OCI-LY7 (cell line): Measurements from ENCODE around the gene C22orf42. TPM values are rescaled to one million over a fixed set of nuclear protein-coding genes. Genes with fewer than 3 reads are reported as not detected.
A peak's percentile ranks its signal among the peaks of the same experiment; 100 is the strongest.

Experiments
- BruUV-seq: library from RNA; stranded (reverse); fragments of 400-500 nt; replicated peaks from 2 replicates; lab custom pipeline; 2021; lab: Mats Ljungman, UMichigan
- CTCF ChIA-PET: fragments of 300-600 bp; sonication (Branson Sonifier 250); formaldehyde crosslinking; loops from one replicate; lab custom pipeline; 2022; ENCODE audit warnings: antibody characterized with exemption; ENCODE audit not compliant: unreplicated experiment; lab: Charles Lee
- POLR2A ChIA-PET: fragments of 300-600 bp; sonication (Branson Sonifier 250); formaldehyde crosslinking; loops from one replicate; lab custom pipeline; 2022; ENCODE audit warnings: antibody characterized with exemption; lab: Charles Lee
- DNase-seq: peaks from one replicate; pipeline ENCODE4 v3.0.0-alpha.2; 2015; ENCODE audit warnings: low spot score
- H2AFZ ChIP-seq: fragments of 200-600 bp; sonication (generic), shearing (Covaris generic); 2 replicates; pipeline ENCODE4 v1.6.1; 2014; ENCODE audit warnings: mild to moderate bottlenecking, antibody characterized with exemption, low read length, moderate library complexity
- H3K27ac ChIP-seq: fragments of 200-600 bp; sonication (generic); 2 replicates; pipeline ENCODE4 v1.5.1; 2014; ENCODE audit warnings: mixed run types, low read depth, mild to moderate bottlenecking, moderate library complexity, low read length, inconsistent platforms; ENCODE audit not compliant: poor library complexity, severe bottlenecking
- H3K36me3 ChIP-seq: fragments of 200-600 bp; sonication (generic); 2 replicates; pipeline ENCODE4 v1.6.1; 2014; ENCODE audit warnings: mild to moderate bottlenecking, antibody characterized with exemption, low read length, moderate library complexity, mixed read lengths; ENCODE audit not compliant: insufficient read depth
- H3K4me1 ChIP-seq: fragments of 200-600 bp; sonication (generic); 2 replicates; pipeline ENCODE4 v1.5.1; 2014; ENCODE audit warnings: mild to moderate bottlenecking, low read length; ENCODE audit not compliant: insufficient read depth, poor library complexity, severe bottlenecking
- H3K4me2 ChIP-seq: fragments of 200-600 bp; sonication (generic); 2 replicates; pipeline ENCODE4 v1.6.1; 2014; ENCODE audit warnings: mild to moderate bottlenecking, low read length
- H3K4me3 ChIP-seq: fragments of 200-600 bp; sonication (generic); 2 replicates; pipeline ENCODE4 v1.5.1; 2014; ENCODE audit warnings: mild to moderate bottlenecking, low read depth, low read length; ENCODE audit not compliant: poor library complexity, severe bottlenecking
- H3K79me2 ChIP-seq: fragments of 200-600 bp; sonication (generic); 2 replicates; pipeline ENCODE4 v1.6.1; 2016; ENCODE audit warnings: low read depth, mild to moderate bottlenecking, low read length, moderate library complexity, mixed read lengths; ENCODE audit not compliant: insufficient read depth
- H3K9me2 ChIP-seq: fragments of 200-600 bp; sonication (generic); 2 replicates; pipeline ENCODE4 v1.6.1; 2016; ENCODE audit warnings: mild to moderate bottlenecking, low read length, mixed read lengths; ENCODE audit not compliant: insufficient read depth
- H3K9me3 ChIP-seq: fragments of 200-600 bp; sonication (generic); 2 replicates; pipeline ENCODE4 v1.6.1; 2014; ENCODE audit warnings: mild to moderate bottlenecking, mixed run types, low read length, mixed read lengths
- H4K20me1 ChIP-seq: fragments of 200-600 bp; sonication (generic); 2 replicates; pipeline ENCODE4 v1.6.1; 2014; ENCODE audit warnings: mild to moderate bottlenecking, antibody characterized with exemption, low read length, moderate library complexity, mixed read lengths; ENCODE audit not compliant: insufficient read depth
- EZH2phosphoT487 ChIP-seq: fragments of 200-600 bp; sonication (generic); IDR thresholded peaks from 2 replicates; pipeline ENCODE4 v1.6.1; 2018; ENCODE audit warnings: low read depth, borderline replicate concordance, mild to moderate bottlenecking, mixed run types, antibody characterized with exemption, low read length, moderate library complexity, mixed read lengths
- intact Hi-C: fragments of 100-400 bp; cut with micrococcal nuclease; formaldehyde crosslinking; loops from one replicate; pipeline ENCODE4 v1.10.0; 2022; ENCODE audit not compliant: unreplicated experiment
- total RNA-seq, 2 experiments: library from RNA; depleted of rRNA in 1 of 2; stranded (reverse); fragments of >200 nt in 1 of 2; shearing (Covaris generic) in 1 of 2; gene quantifications; 2 replicates each; pipeline ENCODE4 v1.2.3, GENCODE V29; 2014 to 2022
- TF ChIP-seq, protein P1 (sequence below): fragments of 200-600 bp; sonication (generic); conservative IDR thresholded peaks from 2 replicates; pipeline ENCODE4 v1.5.1; 2014; ENCODE audit warnings: mild to moderate bottlenecking, antibody characterized with exemption, low read length, moderate library complexity, mixed read lengths

C22orf42 gene
- total RNA-seq, 2 experiments from 2014 or later = not detected

- H4K20me1 ChIP-seq = no peaks in the 10 kb centered on the region
- POLR2A ChIA-PET = interaction anchor here (0.6 kb wide), 1 partner anchor 1077 kb away, joined by 3 read pairs; no protein-coding TSS in a partner anchor
- no peak overlapping the region for H3K27ac ChIP-seq
- no peaks in the 10 kb centered on the region for H3K9me3 ChIP-seq
- peak; percentile 4 for DNase-seq
- no TSS peak for BruUV-seq
- no peak overlapping the region for H3K4me2 ChIP-seq
- no peak overlapping the region for H3K4me3 ChIP-seq
- H3K36me3 ChIP-seq = no peaks in the 10 kb centered on the region
- H3K4me1 ChIP-seq = no peaks in the 10 kb centered on the region
- no peak overlapping the region for H2AFZ ChIP-seq
- intact Hi-C loops = no loop called here
- no peaks in the 10 kb centered on the region for H3K9me2 ChIP-seq
- no peak for TF ChIP-seq EZH2phosphoT487
- TF ChIP-seq, protein P1, sequence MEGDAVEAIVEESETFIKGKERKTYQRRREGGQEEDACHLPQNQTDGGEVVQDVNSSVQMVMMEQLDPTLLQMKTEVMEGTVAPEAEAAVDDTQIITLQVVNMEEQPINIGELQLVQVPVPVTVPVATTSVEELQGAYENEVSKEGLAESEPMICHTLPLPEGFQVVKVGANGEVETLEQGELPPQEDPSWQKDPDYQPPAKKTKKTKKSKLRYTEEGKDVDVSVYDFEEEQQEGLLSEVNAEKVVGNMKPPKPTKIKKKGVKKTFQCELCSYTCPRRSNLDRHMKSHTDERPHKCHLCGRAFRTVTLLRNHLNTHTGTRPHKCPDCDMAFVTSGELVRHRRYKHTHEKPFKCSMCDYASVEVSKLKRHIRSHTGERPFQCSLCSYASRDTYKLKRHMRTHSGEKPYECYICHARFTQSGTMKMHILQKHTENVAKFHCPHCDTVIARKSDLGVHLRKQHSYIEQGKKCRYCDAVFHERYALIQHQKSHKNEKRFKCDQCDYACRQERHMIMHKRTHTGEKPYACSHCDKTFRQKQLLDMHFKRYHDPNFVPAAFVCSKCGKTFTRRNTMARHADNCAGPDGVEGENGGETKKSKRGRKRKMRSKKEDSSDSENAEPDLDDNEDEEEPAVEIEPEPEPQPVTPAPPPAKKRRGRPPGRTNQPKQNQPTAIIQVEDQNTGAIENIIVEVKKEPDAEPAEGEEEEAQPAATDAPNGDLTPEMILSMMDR = no peak
- CTCF ChIA-PET = no interaction called here
- H3K79me2 ChIP-seq = no peaks in the 10 kb centered on the region
Measured at GRCh38 chr22:32106930-32107329, 52.2 kb downstream of the C22orf42 start.

GRCh38 chr22:32103658-32104315 lies 55.3 kb downstream of the C22orf42 start:
- Histone ChIP-seq H3K36me3 (no peaks in the 10 kb centered on the region), H3K9me3 (no peaks in the 10 kb centered on the region), H2AFZ (no peak overlapping the region), H3K4me1 (no peaks in the 10 kb centered on the region), H3K79me2 (no peaks in the 10 kb centered on the region), H3K9me2 (no peaks in the 10 kb centered on the region), H3K4me2 (no peak overlapping the region), H3K27ac (no peak overlapping the region), H3K4me3 (no peak overlapping the region), H4K20me1 (no peaks in the 10 kb centered on the region)
- no TSS peak for BruUV-seq
- ChIA-PET CTCF (interaction anchor here (0.6 to 1.0 kb wide), 2 partner anchors 98 to 473 kb away, joined by 3 read pairs; no protein-coding TSS in a partner anchor), POLR2A (no interaction called here)
- peak; percentile 11 for DNase-seq
- no peak for TF ChIP-seq EZH2phosphoT487
- TF ChIP-seq, protein P1 = peak; percentile 76
- intact Hi-C loops = no loop called here

DNA sequence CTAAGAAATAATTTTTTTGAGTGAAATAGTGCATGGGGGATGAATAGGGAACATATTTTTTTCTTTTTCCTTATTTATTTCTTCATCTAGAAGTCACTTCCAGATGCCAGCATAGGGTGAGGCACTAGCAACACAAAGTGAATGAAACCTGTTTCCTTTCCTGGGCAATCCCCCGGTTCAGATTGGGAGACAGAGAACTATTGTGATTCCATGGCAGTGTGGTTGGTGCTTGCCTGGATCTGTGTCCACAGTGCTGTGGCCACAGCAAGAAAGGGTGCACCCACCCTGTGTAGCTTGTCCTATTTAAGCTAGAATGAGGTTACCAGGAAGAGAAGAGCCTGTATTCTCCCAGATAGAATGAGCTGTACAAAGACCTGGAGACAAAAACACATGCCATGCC lies 58.4 kb downstream of the C22orf42 start:
- CTCF ChIA-PET = interaction anchor here (0.5 kb wide), 1 partner anchor 435 kb away, joined by 3 read pairs; no protein-coding TSS in a partner anchor
- H3K36me3 ChIP-seq = no peaks in the 10 kb centered on the region

More for the DNA sequence above, 58.4 kb downstream of the C22orf42 start:
- POLR2A ChIA-PET = no interaction called here
- H4K20me1 ChIP-seq = no peaks in the 10 kb centered on the region
- no peak overlapping the region for H3K4me3 ChIP-seq
- H3K79me2 ChIP-seq = no peaks in the 10 kb centered on the region
- H3K27ac ChIP-seq = no peak overlapping the region
- H3K4me2 ChIP-seq = no peak overlapping the region
- DNase-seq = no peak
- intact Hi-C loops = no loop called here
- no peaks in the 10 kb centered on the region for H3K9me2 ChIP-seq
- H3K9me3 ChIP-seq = no peaks in the 10 kb centered on the region
- no TSS peak for BruUV-seq
- no peaks in the 10 kb centered on the region for H3K4me1 ChIP-seq
- H2AFZ ChIP-seq = no peak overlapping the region
- TF ChIP-seq, protein P1 = no peak
- no peak for TF ChIP-seq EZH2phosphoT487
